ENCODE results near the gene EID3. TPM values are rescaled to one million over a fixed set of nuclear protein-coding genes. Genes with fewer than 3 reads are reported as not detected.
A peak's percentile ranks its signal among the peaks of the same experiment; 100 is the strongest.
"Not testable (repeated sequence)": the region's sequence is repeated elsewhere in the genome, so short reads cannot be mapped to it uniquely, and the experiment has no call there.

Gene EID3
- total and polyA plus RNA-seq, 2 donors (not counting 1 experiment from before 2014, with no cell fraction given), result 2.3 to 18.0 TPM

GRCh38 chr12:104263026-104263425, 40.5 kb upstream of the EID3 start:
- no peak for DNase-seq (ENCODE audit: low read depth in 2 of 2)
- no peaks in the 10 kb centered on the region for H3K9me3 ChIP-seq (ENCODE audit: control insufficient read depth, insufficient read depth, low read depth, low read length)
- no peaks in the 10 kb centered on the region for H3K36me3 ChIP-seq (ENCODE audit: control insufficient read depth, insufficient read depth, low read length)

GRCh38 chr12:104263580-104264358, 39.8 kb upstream of the EID3 start:
- Histone ChIP-seq H3K27ac (ENCODE audit: insufficient read depth, low read length) (peak overlapping the region; percentile 23), H3K9ac (ENCODE audit: insufficient read depth, low read length) (no peak overlapping the region)

More at GRCh38 chr12:104263026-104263425, 40.5 kb upstream of the EID3 start:
- Histone ChIP-seq H3K27ac (ENCODE audit: insufficient read depth, low read length) (no peak overlapping the region), H4K20me1 (ENCODE audit: control insufficient read depth, extremely low read depth, insufficient read depth, low read length) (no peaks in the 10 kb centered on the region), H3K4me3 (replicated peaks in 1 of 4; ENCODE audit: control extremely low read depth in 1 of 4, insufficient read depth in 1 of 4, low read depth in 3 of 4, low read length in 4 of 4) (no peak overlapping the region), H3K4me2 (ENCODE audit: extremely low read depth, insufficient read depth, low read length) (no peak overlapping the region), H3K27me3 (ENCODE audit: control insufficient read depth, insufficient read depth, low read length) (no peaks in the 10 kb centered on the region), H3K79me2 (ENCODE audit: control insufficient read depth, insufficient read depth, low read length) (no peaks in the 10 kb centered on the region), H2AFZ (ENCODE audit: low read length) (no peak overlapping the region), H3K9ac (ENCODE audit: insufficient read depth, low read length) (no peak overlapping the region), H3K4me1 (ENCODE audit: control insufficient read depth, extremely low read depth, insufficient read depth, low read length) (peaks cover 2% of the 10 kb centered on the region)
- TF ChIP-seq EZH2 (IDR thresholded peaks at IDR 0.05; ENCODE audit: low read length, missing control alignments) (no peak), CTCF (conservative IDR thresholded peaks at IDR 0.05 in 1 of 2, IDR thresholded peaks at IDR 0.05 in 1 of 2; ENCODE audit: low read depth in 1 of 2, low read length in 2 of 2) (no peak)

GRCh38 chr12:104265436-104265835, 38.1 kb upstream of the EID3 start:
- not testable (repeated sequence) for H3K79me2 ChIP-seq (ENCODE audit: control insufficient read depth, insufficient read depth, low read length); H3K9ac ChIP-seq (ENCODE audit: insufficient read depth, low read length); H3K4me1 ChIP-seq (ENCODE audit: control insufficient read depth, extremely low read depth, insufficient read depth, low read length); H3K36me3 ChIP-seq (ENCODE audit: control insufficient read depth, insufficient read depth, low read length); H4K20me1 ChIP-seq (ENCODE audit: control insufficient read depth, extremely low read depth, insufficient read depth, low read length); DNase-seq (ENCODE audit: low read depth in 2 of 2); H3K27me3 ChIP-seq (ENCODE audit: control insufficient read depth, insufficient read depth, low read length); H3K27ac ChIP-seq (ENCODE audit: insufficient read depth, low read length); H3K4me2 ChIP-seq (ENCODE audit: extremely low read depth, insufficient read depth, low read length); H3K4me3 ChIP-seq (replicated peaks in 1 of 4; ENCODE audit: control extremely low read depth in 1 of 4, insufficient read depth in 1 of 4, low read depth in 3 of 4, low read length in 4 of 4); H2AFZ ChIP-seq (ENCODE audit: low read length); H3K9me3 ChIP-seq (ENCODE audit: control insufficient read depth, insufficient read depth, low read depth, low read length)

More at GRCh38 chr12:104263580-104264358, 39.8 kb upstream of the EID3 start:
- H2AFZ ChIP-seq (ENCODE audit: low read length), result peak overlapping the region; percentile 2
- no peaks in the 10 kb centered on the region for H3K9me3 ChIP-seq (ENCODE audit: control insufficient read depth, insufficient read depth, low read depth, low read length)
- no peak for TF ChIP-seq CTCF (conservative IDR thresholded peaks at IDR 0.05 in 1 of 2, IDR thresholded peaks at IDR 0.05 in 1 of 2; ENCODE audit: low read depth in 1 of 2, low read length in 2 of 2)
- TF ChIP-seq EZH2 (IDR thresholded peaks at IDR 0.05; ENCODE audit: low read length, missing control alignments), result no peak
- H3K36me3 ChIP-seq (ENCODE audit: control insufficient read depth, insufficient read depth, low read length), result no peaks in the 10 kb centered on the region
- H3K4me3 ChIP-seq (replicated peaks in 1 of 4; ENCODE audit: control extremely low read depth in 1 of 4, insufficient read depth in 1 of 4, low read depth in 3 of 4, low read length in 4 of 4), result no peak overlapping the region
- peaks cover 2% of the 10 kb centered on the region for H3K4me1 ChIP-seq (ENCODE audit: control insufficient read depth, extremely low read depth, insufficient read depth, low read length)
- DNase-seq (ENCODE audit: low read depth in 2 of 2), result peak; percentile 36 to 37
- H4K20me1 ChIP-seq (ENCODE audit: control insufficient read depth, extremely low read depth, insufficient read depth, low read length), result no peaks in the 10 kb centered on the region
- H3K79me2 ChIP-seq (ENCODE audit: control insufficient read depth, insufficient read depth, low read length), result no peaks in the 10 kb centered on the region
- H3K27me3 ChIP-seq (ENCODE audit: control insufficient read depth, insufficient read depth, low read length), result no peaks in the 10 kb centered on the region
- H3K4me2 ChIP-seq (ENCODE audit: extremely low read depth, insufficient read depth, low read length), result peak overlapping the region; percentile 52

All from fibroblast of lung (primary cell).